NCI-H2196 treated with DMSO at 0.1 percent for 48 hours (cell line): ENCODE measurements around the gene TRIM71.
"Not testable (repeated sequence)": the region's sequence is repeated elsewhere in the genome, so short reads cannot be mapped to it uniquely, and the experiment has no call there.

ENCODE experiments used
- DNase-seq: peaks from one replicate; lab custom pipeline; 2025; ENCODE audit not compliant: unreplicated experiment; lab: John Stamatoyannopoulos, UW

The TRIM71 gene

GRCh38 chr3:32842531-32842931, 24.7 kb downstream of the TRIM71 start:
- DNase-seq, result no peak

- DNase-seq, result no peak
These were observed 25.2 kb downstream of the TRIM71 start for GRCh38 chr3:32842987-32843386.

GRCh38 chr3:32843510-32844321, 25.9 kb downstream of the TRIM71 start:
- no peak for DNase-seq

GRCh38 chr3:32844322-32844654, 26.5 kb downstream of the TRIM71 start:
- DNase-seq, result no peak

GRCh38 chr3:32844914-32845313, 27.1 kb downstream of the TRIM71 start:
- peak; percentile 1 for DNase-seq

- DNase-seq, result not testable (repeated sequence)
These were observed 27.7 kb downstream of the TRIM71 start for GRCh38 chr3:32845546-32845945.

- DNase-seq, result not testable (repeated sequence)
These were observed 29.2 kb downstream of the TRIM71 start for GRCh38 chr3:32847045-32847444.

GRCh38 chr3:32847528-32847927, 29.7 kb downstream of the TRIM71 start:
- no peak for DNase-seq

- no peak for DNase-seq
These were observed 30.4 kb downstream of the TRIM71 start for GRCh38 chr3:32848215-32848614.

- DNase-seq, result no peak
These were observed 31.2 kb downstream of the TRIM71 start for GRCh38 chr3:32849046-32849445.

- no peak for DNase-seq
These were observed 32.4 kb downstream of the TRIM71 start for GRCh38 chr3:32850226-32850625.

- DNase-seq, result no peak
These were observed 32.8 kb downstream of the TRIM71 start for GRCh38 chr3:32850636-32851035.

- DNase-seq, result no peak
These were observed 34.3 kb downstream of the TRIM71 start for GRCh38 chr3:32852146-32852545.

GRCh38 chr3:32855350-32855953, 37.7 kb downstream of the TRIM71 start:
- no peak for DNase-seq

- no peak for DNase-seq
These were observed 38.6 kb downstream of the TRIM71 start for GRCh38 chr3:32856355-32856889.

- no peak for DNase-seq
These were observed 39.2 kb downstream of the TRIM71 start for GRCh38 chr3:32856901-32857507.

- no peak for DNase-seq
These were observed 40.1 kb downstream of the TRIM71 start for GRCh38 chr3:32857921-32858320.

- no peak for DNase-seq
These were observed 41.9 kb downstream of the TRIM71 start for GRCh38 chr3:32859604-32860237.

GRCh38 chr3:32860499-32860898, 42.7 kb downstream of the TRIM71 start:
- no peak for DNase-seq

- no peak for DNase-seq
These were observed 43.9 kb downstream of the TRIM71 start for GRCh38 chr3:32861681-32862080.

GRCh38 chr3:32862247-32862935, 44.6 kb downstream of the TRIM71 start:
- DNase-seq, result no peak
